Activated B cell treated with CpG ODN at 0.5 μM for 24 hours (primary cell): Measurements from ENCODE around the gene CYTH1. TPM values are rescaled to one million over a fixed set of nuclear protein-coding genes. Genes with fewer than 3 reads are reported as not detected.
A peak's percentile ranks its signal among the peaks of the same experiment; 100 is the strongest.

Source experiments
- ATAC-seq: fragments of 200-7000 bp; cut with Tn5 transposase; one replicate; pipeline ENCODE4 v1.10.0; 2021; ENCODE audit warnings: low read depth, mild to moderate bottlenecking, moderate library complexity
- CTCF ChIA-PET: fragments of 350-600 bp; sonication (Branson Sonifier 250); formaldehyde crosslinking; loops from one replicate; lab custom pipeline; 2021; ENCODE audit warnings: antibody characterized with exemption; lab: Charles Lee
- POLR2A ChIA-PET: fragments of 350-600 bp; sonication (Branson Sonifier 250); formaldehyde crosslinking; loops from one replicate; lab custom pipeline; 2021; ENCODE audit warnings: antibody characterized with exemption; lab: Charles Lee
- DNase-seq: peaks from one replicate; pipeline ENCODE4 v3.0.0; 2022
- H3K27ac Mint-ChIP-seq: one replicate; pipeline ENCODE4 v1.8.0; 2020; ENCODE audit warnings: mixed read lengths
- H3K27me3 Mint-ChIP-seq: one replicate; pipeline ENCODE4 v1.8.0; 2021; ENCODE audit warnings: mixed read lengths
- H3K36me3 Mint-ChIP-seq: one replicate; pipeline ENCODE4 v1.8.0; 2021; ENCODE audit warnings: low read depth, mixed read lengths
- H3K4me1 Mint-ChIP-seq: one replicate; pipeline ENCODE4 v1.8.0; 2021; ENCODE audit warnings: mixed read lengths
- H3K4me3 Mint-ChIP-seq: one replicate; pipeline ENCODE4 v1.8.0; 2020; ENCODE audit warnings: mild to moderate bottlenecking, mixed read lengths
- H3K9me3 Mint-ChIP-seq: one replicate; pipeline ENCODE4 v1.8.0; 2020; ENCODE audit warnings: mixed read lengths
- CTCF ChIP-seq: fragments of 200-600 bp; IDR thresholded peaks from one replicate; pipeline ENCODE4 v1.8.0; 2022; ENCODE audit warnings: antibody characterized with exemption, mild to moderate bottlenecking
- intact Hi-C: fragments of 100-400 bp; cut with micrococcal nuclease; formaldehyde crosslinking; loops from one replicate; pipeline ENCODE4 v1.15.1; 2024
- total RNA-seq: library from RNA; stranded (reverse); gene quantifications from 2 replicates; pipeline ENCODE4 v1.2.3, GENCODE V29; 2022

Gene CYTH1
- total RNA-seq, 1 donor from 2014 or later = 391 TPM

GRCh38 chr17:78818152-78818846 lies 36.2 kb upstream of the CYTH1 start:
- Mint-ChIP-seq H3K36me3 (peaks cover 91% of the 10 kb centered on the region), H3K4me3 (no peak overlapping the region), H3K27ac (peak overlapping the region; percentile 41), H3K4me1 (peaks cover 13% of the 10 kb centered on the region), H3K9me3 (no peaks in the 10 kb centered on the region), H3K27me3 (no peaks in the 10 kb centered on the region)
- DNase-seq (no peak), ATAC-seq (no peak)
- no peak for TF ChIP-seq CTCF
- ChIA-PET CTCF (no interaction called here), POLR2A (no interaction called here)
- intact Hi-C loops = no loop called here

- Mint-ChIP-seq H3K4me3 (no peak overlapping the region), H3K4me1 (peaks cover 13% of the 10 kb centered on the region), H3K27me3 (no peaks in the 10 kb centered on the region), H3K36me3 (peaks cover 91% of the 10 kb centered on the region), H3K27ac (no peak overlapping the region), H3K9me3 (no peaks in the 10 kb centered on the region)
- intact Hi-C loops = no loop called here
- DNase-seq (no peak), ATAC-seq (no peak)
- TF ChIP-seq CTCF = no peak
- ChIA-PET POLR2A (no interaction called here), CTCF (no interaction called here)
Observed at GRCh38 chr17:78817123-78817522, 35.0 kb upstream of the CYTH1 start.

GRCh38 chr17:78815696-78816095 lies 33.6 kb upstream of the CYTH1 start:
- ChIA-PET POLR2A (no interaction called here), CTCF (no interaction called here)
- H3K27ac Mint-ChIP-seq = no peak overlapping the region
- TF ChIP-seq CTCF = no peak
- intact Hi-C loops = no loop called here
- no peak overlapping the region for H3K4me3 Mint-ChIP-seq
- H3K36me3 Mint-ChIP-seq = peaks cover 90% of the 10 kb centered on the region
- ATAC-seq (no peak), DNase-seq (no peak)
- no peaks in the 10 kb centered on the region for H3K9me3 Mint-ChIP-seq
- peaks cover 13% of the 10 kb centered on the region for H3K4me1 Mint-ChIP-seq
- no peaks in the 10 kb centered on the region for H3K27me3 Mint-ChIP-seq

- CTCF ChIA-PET = no interaction called here
- H3K4me1 Mint-ChIP-seq = no peaks in the 10 kb centered on the region
- DNase-seq = no peak
- H3K36me3 Mint-ChIP-seq = peaks cover 91% of the 10 kb centered on the region
- no peak for ATAC-seq
- H3K9me3 Mint-ChIP-seq = no peaks in the 10 kb centered on the region
- TF ChIP-seq CTCF = no peak
- H3K27ac Mint-ChIP-seq = no peak overlapping the region
- H3K27me3 Mint-ChIP-seq = no peaks in the 10 kb centered on the region
- intact Hi-C loops = no loop called here
- no peak overlapping the region for H3K4me3 Mint-ChIP-seq
- POLR2A ChIA-PET = no interaction called here
Observed at GRCh38 chr17:78812855-78813254, 30.8 kb upstream of the CYTH1 start.

GRCh38 chr17:78808163-78808562 lies 26.1 kb upstream of the CYTH1 start:
- ATAC-seq (no peak), DNase-seq (no peak)
- Mint-ChIP-seq H3K36me3 (peaks cover 90% of the 10 kb centered on the region), H3K27ac (no peak overlapping the region), H3K4me3 (no peak overlapping the region), H3K9me3 (no peaks in the 10 kb centered on the region), H3K4me1 (peaks cover 14% of the 10 kb centered on the region), H3K27me3 (no peaks in the 10 kb centered on the region)
- ChIA-PET POLR2A (no interaction called here), CTCF (no interaction called here)
- intact Hi-C loops = no loop called here
- TF ChIP-seq CTCF = no peak
